Activated T-cell treated with anti-CD3 and anti-CD28 coated beads, Interleukin-2, amount 50 U/mL, for 24 hours (primary cell): ENCODE measurements around the gene SAFB.
A peak's percentile ranks its signal among the peaks of the same experiment; 100 is the strongest.

Experiments used
- DNase-seq: peaks from one replicate; pipeline ENCODE4 v3.0.0-alpha.2; 2020
- H3K27ac Mint-ChIP-seq: 2 replicates; pipeline ENCODE4 v1.8.0; 2020; ENCODE audit warnings: mild to moderate bottlenecking, mixed read lengths
- H3K27me3 Mint-ChIP-seq: 2 replicates; pipeline ENCODE4 v1.8.0; 2020; ENCODE audit warnings: mixed read lengths
- H3K36me3 Mint-ChIP-seq: 2 replicates; pipeline ENCODE4 v1.8.0; 2020; ENCODE audit warnings: low read depth, mixed read lengths
- H3K4me1 Mint-ChIP-seq: 2 replicates; pipeline ENCODE4 v1.8.0; 2020; ENCODE audit warnings: low read depth, mixed read lengths
- H3K4me3 Mint-ChIP-seq: 2 replicates; pipeline ENCODE4 v1.8.0; 2020; ENCODE audit warnings: mild to moderate bottlenecking, moderate library complexity, mixed read lengths
- H3K9me3 Mint-ChIP-seq: 2 replicates; pipeline ENCODE4 v1.8.0; 2020; ENCODE audit warnings: mixed read lengths

The SAFB gene

DNA sequence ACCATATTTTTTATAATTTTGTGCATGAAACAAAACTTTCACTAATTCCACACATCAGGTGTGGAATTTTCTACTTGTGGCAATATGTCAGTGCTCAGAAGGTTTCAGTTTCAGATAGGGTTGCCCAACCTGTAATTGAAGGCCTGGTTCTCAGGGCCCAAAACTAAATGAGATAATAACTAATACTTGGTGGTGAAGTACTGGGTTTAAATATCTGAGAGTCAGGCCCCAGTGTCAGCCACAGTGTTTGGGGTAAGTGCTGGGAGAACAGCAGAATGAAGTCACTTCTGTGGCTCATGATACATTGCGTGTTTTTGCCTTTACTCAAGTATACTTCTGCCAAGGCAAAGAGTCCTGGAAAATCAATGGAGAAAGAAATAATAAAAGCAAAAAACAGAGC is 5.6 kb downstream of the SAFB start:
- no peaks in the 10 kb centered on the region for H3K27me3 Mint-ChIP-seq
- H3K27ac Mint-ChIP-seq = peak overlapping the region; percentile 78
- peak overlapping the region; percentile 33 for H3K4me3 Mint-ChIP-seq
- peaks cover 98% of the 10 kb centered on the region for H3K36me3 Mint-ChIP-seq
- H3K4me1 Mint-ChIP-seq = peaks cover 84% of the 10 kb centered on the region
- no peaks in the 10 kb centered on the region for H3K9me3 Mint-ChIP-seq
- no peak for DNase-seq

DNA sequence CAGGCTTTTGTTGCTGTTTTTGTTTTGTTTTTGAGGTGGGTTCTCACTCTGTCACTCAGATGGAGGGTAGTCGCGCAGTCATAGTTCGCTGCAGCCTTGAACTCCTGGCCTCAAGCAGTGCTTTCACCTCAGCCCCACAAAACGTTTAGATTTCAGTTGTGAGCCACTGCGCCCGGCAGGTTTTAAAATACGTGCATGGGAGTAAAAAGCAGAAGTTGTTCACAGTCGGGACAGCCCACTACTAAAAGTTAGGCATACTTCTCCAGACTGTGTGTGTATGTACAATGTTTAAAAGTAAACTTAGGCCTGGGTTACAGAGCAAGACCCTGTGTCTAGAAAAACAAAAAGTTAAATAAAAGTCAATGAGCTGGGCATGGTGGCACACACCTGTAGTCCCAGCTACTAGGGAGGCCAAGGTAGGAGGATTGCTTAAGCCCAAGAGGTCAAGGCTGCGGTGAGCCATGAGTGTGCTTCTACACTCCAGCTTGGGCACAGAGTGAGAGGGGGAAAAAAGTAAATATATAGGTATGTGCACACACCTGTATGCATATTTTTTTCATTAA is 6.1 kb downstream of the SAFB start:
- peak overlapping the region; percentile 78 for H3K27ac Mint-ChIP-seq
- H3K27me3 Mint-ChIP-seq = no peaks in the 10 kb centered on the region
- H3K4me1 Mint-ChIP-seq = peaks cover 87% of the 10 kb centered on the region
- H3K9me3 Mint-ChIP-seq = no peaks in the 10 kb centered on the region
- peak overlapping the region; percentile 33 for H3K4me3 Mint-ChIP-seq
- H3K36me3 Mint-ChIP-seq = peaks cover 97% of the 10 kb centered on the region
- DNase-seq = no peak

DNA sequence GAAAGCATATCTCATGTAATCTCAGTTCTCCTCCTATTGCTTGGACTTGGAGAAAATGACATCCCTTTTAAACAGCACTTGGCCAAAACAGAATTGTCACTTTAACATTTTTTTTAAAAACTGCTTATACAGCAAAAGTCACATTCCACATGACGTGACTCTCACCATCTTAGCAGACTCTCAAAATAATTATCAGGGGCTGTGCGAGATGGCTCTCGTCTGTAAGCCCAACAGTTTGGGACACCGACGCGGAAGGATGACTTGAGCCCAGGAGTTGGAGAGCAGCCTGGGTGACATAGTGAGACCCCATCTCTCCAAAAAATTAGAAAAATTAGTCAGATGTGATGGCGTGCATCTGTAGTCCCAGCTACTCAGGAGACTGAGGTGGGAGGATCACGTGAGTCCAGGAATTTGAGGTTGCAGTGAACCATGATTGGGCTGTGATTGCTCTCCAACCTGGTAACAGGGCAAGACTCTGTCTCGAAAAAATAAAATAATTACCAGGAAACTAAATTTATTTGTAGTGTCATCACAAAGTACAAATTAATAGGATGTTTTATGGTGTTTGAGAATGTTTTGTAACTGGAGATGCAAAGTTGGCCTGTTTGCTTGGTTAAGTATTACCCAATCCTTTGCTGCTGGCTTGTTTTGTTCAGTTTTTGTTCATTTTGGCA is 8.8 kb downstream of the SAFB start:
- no peak for DNase-seq
- no peak overlapping the region for H3K4me3 Mint-ChIP-seq
- peaks cover 97% of the 10 kb centered on the region for H3K36me3 Mint-ChIP-seq
- H3K27ac Mint-ChIP-seq = peak overlapping the region; percentile 2
- H3K27me3 Mint-ChIP-seq = no peaks in the 10 kb centered on the region
- H3K9me3 Mint-ChIP-seq = no peaks in the 10 kb centered on the region
- H3K4me1 Mint-ChIP-seq = peaks cover 81% of the 10 kb centered on the region

DNA sequence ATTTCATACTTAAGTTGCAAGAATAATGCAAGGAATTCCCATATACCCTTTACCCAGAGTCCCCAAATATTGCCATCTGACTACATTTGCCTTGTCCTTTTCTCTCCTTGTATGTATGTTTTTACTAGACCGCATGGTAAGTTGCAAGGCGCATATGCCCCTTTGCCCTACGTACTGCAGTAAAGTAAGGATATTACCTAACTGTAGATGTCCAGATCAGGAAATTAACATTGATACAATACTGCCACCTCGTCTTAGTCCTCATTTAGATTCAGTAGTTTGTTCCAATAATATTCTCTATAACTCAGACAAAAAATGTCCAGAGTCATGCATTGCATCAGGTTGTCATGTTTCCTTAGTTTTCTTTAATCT is 9.3 kb downstream of the SAFB start:
- peak overlapping the region; percentile 2 for H3K27ac Mint-ChIP-seq
- H3K9me3 Mint-ChIP-seq = no peaks in the 10 kb centered on the region
- peaks cover 94% of the 10 kb centered on the region for H3K36me3 Mint-ChIP-seq
- no peak for DNase-seq
- H3K27me3 Mint-ChIP-seq = no peaks in the 10 kb centered on the region
- no peak overlapping the region for H3K4me3 Mint-ChIP-seq
- peaks cover 76% of the 10 kb centered on the region for H3K4me1 Mint-ChIP-seq

DNA sequence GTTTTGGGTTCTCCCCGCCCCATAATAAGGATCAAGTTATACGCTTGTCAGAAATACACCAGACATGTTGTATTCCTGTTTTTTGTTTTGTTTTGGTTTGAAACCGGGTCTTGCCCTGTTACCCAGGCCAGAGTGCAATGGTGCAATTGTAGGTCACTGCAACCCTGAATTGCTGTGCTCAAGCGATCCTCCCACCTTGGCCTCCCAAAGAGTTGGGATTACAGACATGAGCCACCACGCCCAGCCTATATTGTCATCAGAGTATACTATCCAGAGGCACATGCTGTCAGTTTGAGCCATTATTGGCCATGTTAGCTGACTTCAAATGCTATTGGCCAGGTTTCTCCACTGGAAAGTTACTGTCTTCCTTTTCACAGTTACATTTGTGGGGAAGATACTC is 9.8 kb downstream of the SAFB start:
- H3K4me1 Mint-ChIP-seq = peaks cover 76% of the 10 kb centered on the region
- H3K27me3 Mint-ChIP-seq = no peaks in the 10 kb centered on the region
- H3K36me3 Mint-ChIP-seq = peaks cover 94% of the 10 kb centered on the region
- H3K9me3 Mint-ChIP-seq = no peaks in the 10 kb centered on the region
- no peak overlapping the region for H3K4me3 Mint-ChIP-seq
- DNase-seq = no peak
- peak overlapping the region; percentile 2 for H3K27ac Mint-ChIP-seq

DNA sequence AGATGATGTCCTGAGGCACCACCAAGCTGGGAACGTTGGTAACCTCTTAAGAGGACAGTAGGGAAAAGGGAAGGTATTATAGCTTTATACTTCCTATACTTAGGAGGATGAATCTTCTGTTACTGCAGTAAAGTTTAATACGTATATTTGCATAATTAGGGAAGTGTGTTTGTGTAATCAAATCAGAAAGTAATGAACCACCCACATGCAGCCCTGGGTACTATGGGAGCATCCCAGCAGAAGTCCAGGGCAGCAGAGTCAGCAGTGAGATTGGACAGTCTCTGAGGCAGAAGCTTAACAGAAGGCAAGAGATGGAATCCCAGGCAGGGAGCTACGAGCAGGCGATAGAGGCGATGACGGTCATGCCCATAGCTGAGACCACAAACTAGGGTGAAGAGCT is 12.5 kb downstream of the SAFB start:
- peaks cover 85% of the 10 kb centered on the region for H3K36me3 Mint-ChIP-seq
- no peaks in the 10 kb centered on the region for H3K27me3 Mint-ChIP-seq
- peak overlapping the region; percentile 45 for H3K27ac Mint-ChIP-seq
- H3K4me3 Mint-ChIP-seq = no peak overlapping the region
- no peaks in the 10 kb centered on the region for H3K9me3 Mint-ChIP-seq
- no peak for DNase-seq
- peaks cover 60% of the 10 kb centered on the region for H3K4me1 Mint-ChIP-seq

DNA sequence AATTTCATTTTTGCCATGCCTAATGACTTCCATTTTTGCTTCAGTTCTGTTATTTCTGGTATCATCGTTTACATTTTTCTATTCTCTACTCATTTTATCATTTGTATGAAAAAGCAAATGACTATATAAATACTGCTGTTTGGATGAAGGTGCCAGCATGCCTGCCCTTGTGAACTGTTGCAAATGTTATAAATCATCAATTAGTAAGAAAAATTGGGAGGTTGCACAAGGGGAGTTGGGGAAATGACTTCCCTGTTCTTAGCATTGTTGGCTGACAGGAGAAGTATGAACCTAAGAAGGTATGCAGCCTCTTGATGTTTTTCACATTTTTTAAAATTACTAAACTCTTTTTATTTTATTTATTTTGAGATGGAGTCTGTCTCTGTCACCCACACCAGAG is 15.1 kb downstream of the SAFB start:
- Mint-ChIP-seq H3K27me3 (no peaks in the 10 kb centered on the region), H3K4me3 (no peak overlapping the region), H3K36me3 (peaks cover 85% of the 10 kb centered on the region), H3K4me1 (peaks cover 51% of the 10 kb centered on the region), H3K27ac (peak overlapping the region; percentile 44), H3K9me3 (no peaks in the 10 kb centered on the region)
- no peak for DNase-seq

DNA sequence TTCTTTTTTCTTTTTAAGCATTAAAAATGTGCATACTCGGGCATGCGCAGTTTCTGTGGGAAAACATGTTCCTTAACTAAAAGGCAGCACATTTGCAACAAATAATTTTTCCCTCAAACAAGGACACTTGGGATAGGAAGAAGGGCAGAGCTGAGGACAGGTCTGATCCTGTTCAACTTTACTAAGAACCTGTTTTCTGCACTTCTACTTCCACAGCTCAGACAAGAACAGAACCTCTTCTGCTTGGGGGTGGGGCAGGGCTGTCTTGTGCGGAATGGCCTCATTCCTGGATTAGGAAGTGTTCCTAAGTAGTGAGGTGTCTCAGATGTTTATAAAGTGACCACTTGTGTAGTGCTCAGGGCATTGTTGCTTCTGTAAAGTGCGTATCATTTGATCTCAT is 18.3 kb downstream of the SAFB start:
- peak overlapping the region; percentile 54 for H3K27ac Mint-ChIP-seq
- no peaks in the 10 kb centered on the region for H3K9me3 Mint-ChIP-seq
- peaks cover 87% of the 10 kb centered on the region for H3K36me3 Mint-ChIP-seq
- no peak overlapping the region for H3K4me3 Mint-ChIP-seq
- H3K4me1 Mint-ChIP-seq = peaks cover 45% of the 10 kb centered on the region
- DNase-seq = no peak
- H3K27me3 Mint-ChIP-seq = no peaks in the 10 kb centered on the region

DNA sequence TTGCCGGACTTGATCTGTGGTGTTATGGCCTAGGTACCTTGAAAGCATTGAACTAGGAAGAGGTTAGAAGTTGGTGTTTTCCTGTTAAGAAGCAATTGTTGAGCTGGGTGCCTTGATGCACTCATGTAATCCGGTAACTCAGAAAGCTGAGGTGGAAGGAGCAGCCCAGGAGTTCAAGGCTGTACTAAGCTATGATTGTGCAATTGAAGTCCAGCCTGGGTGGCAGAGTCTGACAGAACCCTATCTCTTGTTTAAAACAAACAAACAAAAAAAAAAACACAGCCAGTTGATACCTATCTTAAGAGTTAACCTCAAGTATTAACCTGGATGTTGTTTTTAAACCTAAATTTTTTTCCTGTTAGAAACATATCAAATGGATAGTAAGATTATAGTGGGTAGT is 19.3 kb downstream of the SAFB start:
- H3K4me3 Mint-ChIP-seq = no peak overlapping the region
- H3K9me3 Mint-ChIP-seq = no peaks in the 10 kb centered on the region
- no peaks in the 10 kb centered on the region for H3K27me3 Mint-ChIP-seq
- DNase-seq = no peak
- peak overlapping the region; percentile 31 for H3K27ac Mint-ChIP-seq
- peaks cover 89% of the 10 kb centered on the region for H3K36me3 Mint-ChIP-seq
- peaks cover 44% of the 10 kb centered on the region for H3K4me1 Mint-ChIP-seq

DNA sequence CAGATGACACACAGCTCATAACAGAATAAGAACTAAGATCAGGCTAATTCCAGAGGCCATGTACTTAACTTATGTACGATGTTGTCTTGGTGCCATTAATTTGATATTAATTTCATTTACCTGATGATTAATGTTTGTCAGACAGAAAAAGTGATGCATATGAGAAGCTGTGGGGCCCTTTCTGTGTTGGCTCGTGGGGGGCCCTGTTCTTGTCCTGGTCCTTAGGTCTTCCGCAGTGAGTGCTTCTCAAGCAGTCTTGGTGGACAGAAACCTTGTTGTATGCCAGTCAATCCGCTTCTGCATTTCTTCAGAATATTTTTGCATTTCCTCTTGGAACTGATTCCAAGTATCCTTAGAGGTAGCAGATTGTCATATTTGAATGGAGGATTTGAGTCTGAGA is 20.2 kb downstream of the SAFB start:
- DNase-seq = no peak
- peak overlapping the region; percentile 37 for H3K27ac Mint-ChIP-seq
- H3K4me3 Mint-ChIP-seq = no peak overlapping the region
- no peaks in the 10 kb centered on the region for H3K27me3 Mint-ChIP-seq
- no peaks in the 10 kb centered on the region for H3K9me3 Mint-ChIP-seq
- H3K36me3 Mint-ChIP-seq = peaks cover 91% of the 10 kb centered on the region
- H3K4me1 Mint-ChIP-seq = peaks cover 37% of the 10 kb centered on the region

DNA sequence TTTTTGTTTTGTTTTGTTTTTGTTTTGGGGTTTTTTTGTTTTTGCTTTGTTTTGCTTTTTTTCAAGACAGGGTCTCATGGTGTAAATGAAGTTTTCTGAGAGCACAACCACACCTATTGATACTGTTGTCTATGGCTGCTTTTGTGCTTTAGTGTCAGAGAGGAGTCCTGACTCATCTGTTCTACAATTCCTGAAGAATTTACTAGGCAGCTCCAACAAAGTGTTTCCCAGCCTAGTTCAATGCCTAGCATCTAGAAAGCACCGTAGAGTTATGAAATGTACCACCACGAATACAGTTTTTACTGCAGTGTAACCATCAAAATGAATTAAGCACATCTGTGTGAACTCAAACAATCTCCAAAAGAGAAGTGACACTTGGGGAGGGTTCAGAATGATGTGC is 21.2 kb downstream of the SAFB start:
- Mint-ChIP-seq H3K27ac (peak overlapping the region; percentile 66), H3K4me3 (no peak overlapping the region), H3K4me1 (peaks cover 34% of the 10 kb centered on the region)

DNA sequence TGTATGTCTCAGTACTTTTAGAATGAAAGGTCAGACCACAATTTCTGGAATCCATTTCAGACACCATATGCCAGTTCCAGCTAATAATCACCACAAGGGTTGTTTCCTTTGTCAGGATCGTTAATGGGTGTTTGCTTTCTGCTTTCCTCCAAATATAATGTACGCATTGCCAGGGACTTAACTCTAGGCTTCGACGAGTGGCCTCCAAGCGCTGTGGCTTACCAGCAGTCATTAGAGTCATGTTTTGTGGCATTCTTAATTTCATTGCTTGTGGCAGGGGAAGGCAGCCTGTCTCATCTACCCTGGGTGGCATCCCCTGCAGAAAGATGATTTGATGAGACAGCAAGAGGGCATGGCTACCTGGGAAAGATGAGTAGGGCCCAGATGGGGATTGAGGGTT is 22.5 kb downstream of the SAFB start:
- H3K27ac Mint-ChIP-seq = peak overlapping the region; percentile 77
- H3K4me3 Mint-ChIP-seq = no peak overlapping the region
- H3K4me1 Mint-ChIP-seq = peaks cover 32% of the 10 kb centered on the region
- H3K27me3 Mint-ChIP-seq = no peaks in the 10 kb centered on the region
- H3K36me3 Mint-ChIP-seq = peaks cover 93% of the 10 kb centered on the region
- H3K9me3 Mint-ChIP-seq = no peaks in the 10 kb centered on the region
- no peak for DNase-seq

More for the DNA sequence above, 21.2 kb downstream of the SAFB start:
- no peak for DNase-seq
- Mint-ChIP-seq H3K9me3 (no peaks in the 10 kb centered on the region), H3K36me3 (peaks cover 93% of the 10 kb centered on the region), H3K27me3 (no peaks in the 10 kb centered on the region)

DNA sequence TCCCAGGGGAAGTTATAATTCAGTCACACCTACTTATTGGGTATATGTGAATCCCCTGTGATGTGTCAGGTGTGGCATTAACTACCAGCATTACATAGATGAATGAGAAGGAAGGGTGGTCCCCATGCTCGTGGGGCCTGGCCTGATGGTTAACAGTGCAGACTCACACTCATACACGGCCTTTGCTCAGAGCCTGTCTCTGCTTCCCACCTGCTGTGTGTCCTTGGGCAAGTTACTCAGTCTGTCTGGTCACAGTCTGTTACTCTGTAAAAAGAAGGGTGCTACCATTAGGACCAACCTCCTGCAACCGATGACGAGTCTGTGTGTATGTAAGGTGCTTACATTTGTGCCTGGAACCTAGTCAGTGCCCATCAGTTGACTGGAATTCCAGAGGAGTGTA is 23.8 kb downstream of the SAFB start:
- no peak overlapping the region for H3K4me3 Mint-ChIP-seq
- H3K36me3 Mint-ChIP-seq = peaks cover 93% of the 10 kb centered on the region
- H3K4me1 Mint-ChIP-seq = peaks cover 27% of the 10 kb centered on the region
- no peaks in the 10 kb centered on the region for H3K27me3 Mint-ChIP-seq
- no peak for DNase-seq
- peak overlapping the region; percentile 66 for H3K27ac Mint-ChIP-seq
- no peaks in the 10 kb centered on the region for H3K9me3 Mint-ChIP-seq

DNA sequence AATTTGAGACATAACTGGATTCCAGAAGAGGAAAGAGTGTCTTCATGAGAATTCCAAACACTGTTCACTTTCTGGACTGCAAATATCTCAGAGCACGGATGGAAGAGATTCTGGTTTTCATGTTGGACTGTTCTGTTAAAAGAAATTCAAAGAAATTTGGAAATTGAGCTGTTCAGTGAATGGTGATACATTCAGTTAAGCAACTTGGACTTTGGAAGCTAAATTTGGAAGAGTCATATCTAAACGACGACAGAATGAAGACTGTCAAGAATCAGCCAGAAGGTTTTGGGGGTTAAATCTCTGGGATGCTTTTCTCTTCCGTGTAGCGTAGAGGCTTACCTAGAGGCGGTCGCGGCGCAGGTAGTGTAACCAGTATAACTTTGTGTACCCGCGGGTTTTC is 25.6 kb downstream of the SAFB start:
- Mint-ChIP-seq H3K4me3 (no peak overlapping the region), H3K4me1 (peaks cover 14% of the 10 kb centered on the region)

DNA sequence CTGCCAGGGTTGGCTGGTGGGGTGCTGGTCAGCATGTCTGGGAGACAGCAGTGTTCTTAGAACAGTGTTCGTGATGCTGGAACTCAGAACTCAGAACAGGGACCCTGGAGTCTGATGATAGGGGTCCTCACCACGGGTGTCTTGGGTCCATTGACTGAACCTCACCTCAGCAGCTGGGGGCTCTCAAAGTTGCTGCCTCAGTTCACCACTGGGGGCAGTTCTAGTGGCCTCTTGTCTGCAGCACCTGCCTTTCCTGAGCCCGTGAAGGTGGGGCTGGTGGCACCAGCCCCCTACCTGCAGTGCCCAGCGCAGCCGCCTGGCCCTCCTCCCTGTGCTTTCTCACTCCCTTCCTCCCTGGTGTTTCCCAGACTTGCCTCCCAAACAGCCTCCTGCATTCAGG is 28.5 kb downstream of the SAFB start:
- no peaks in the 10 kb centered on the region for H3K4me1 Mint-ChIP-seq
- no peaks in the 10 kb centered on the region for H3K27me3 Mint-ChIP-seq
- no peak overlapping the region for H3K27ac Mint-ChIP-seq
- no peak overlapping the region for H3K4me3 Mint-ChIP-seq
- no peak for DNase-seq
- no peaks in the 10 kb centered on the region for H3K9me3 Mint-ChIP-seq
- peaks cover 92% of the 10 kb centered on the region for H3K36me3 Mint-ChIP-seq

More for the DNA sequence above, 25.6 kb downstream of the SAFB start:
- DNase-seq = no peak
- no peaks in the 10 kb centered on the region for H3K9me3 Mint-ChIP-seq
- H3K27me3 Mint-ChIP-seq = no peaks in the 10 kb centered on the region
- H3K27ac Mint-ChIP-seq = no peak overlapping the region
- peaks cover 94% of the 10 kb centered on the region for H3K36me3 Mint-ChIP-seq
